Calu3 (cell line): Measurements from ENCODE around the gene ENTPD1. TPM values are rescaled to one million over a fixed set of nuclear protein-coding genes. Genes with fewer than 3 reads are reported as not detected.

Experiments
- BruUV-seq: library from RNA; stranded (reverse); fragments of 400-500 nt; replicated peaks from 2 replicates; lab custom pipeline; 2021; lab: Mats Ljungman, UMichigan
- CTCF ChIA-PET: fragments of 300-600 bp; sonication (Branson Sonifier 250); formaldehyde crosslinking; loops from one replicate; lab custom pipeline; 2022; ENCODE audit warnings: antibody characterized with exemption; lab: Charles Lee
- DNase-seq: peaks from one replicate; pipeline ENCODE4 v3.0.0; 2022
- H3K27ac Mint-ChIP-seq: one replicate; pipeline ENCODE4 v1.8.0; 2022; ENCODE audit warnings: mixed read lengths; ENCODE audit not compliant: unreplicated experiment
- H3K27me3 Mint-ChIP-seq: one replicate; pipeline ENCODE4 v1.8.0; 2022; ENCODE audit warnings: mixed read lengths; ENCODE audit not compliant: unreplicated experiment
- H3K36me3 Mint-ChIP-seq: one replicate; pipeline ENCODE4 v1.8.0; 2022; ENCODE audit warnings: mild to moderate bottlenecking, moderate library complexity, mixed read lengths; ENCODE audit not compliant: insufficient read depth, unreplicated experiment
- H3K4me1 Mint-ChIP-seq: one replicate; pipeline ENCODE4 v1.8.0; 2022; ENCODE audit warnings: mild to moderate bottlenecking, low read depth, mixed read lengths; ENCODE audit not compliant: unreplicated experiment
- H3K4me3 Mint-ChIP-seq: one replicate; pipeline ENCODE4 v1.8.0; 2022; ENCODE audit warnings: mild to moderate bottlenecking, low read depth, moderate library complexity, mixed read lengths; ENCODE audit not compliant: unreplicated experiment
- H3K9me3 Mint-ChIP-seq: one replicate; pipeline ENCODE4 v1.8.0; 2022; ENCODE audit warnings: low read depth, mixed read lengths; ENCODE audit not compliant: unreplicated experiment
- intact Hi-C: fragments of 100-400 bp; cut with micrococcal nuclease; formaldehyde crosslinking; loops from one replicate; pipeline ENCODE4 v1.10.0; 2022; ENCODE audit not compliant: unreplicated experiment
- total RNA-seq: library from RNA; stranded (reverse); gene quantifications from 2 replicates; pipeline ENCODE4 v1.2.3, GENCODE V29; 2022
- TF ChIP-seq, protein P1 (sequence below): fragments of 200-600 bp; IDR thresholded peaks from one replicate; pipeline ENCODE4 v1.8.0; 2022; ENCODE audit warnings: antibody characterized with exemption; ENCODE audit not compliant: unreplicated experiment

Gene ENTPD1
- total RNA-seq, 1 experiment from 2014 or later, result 0.92 TPM

GRCh38 chr10:95755511-95756004 is 405 bp upstream of the ENTPD1 start:
- peak; percentile 15 for DNase-seq
- Mint-ChIP-seq H3K4me1 (peaks cover 11% of the 10 kb centered on the region), H3K36me3 (no peaks in the 10 kb centered on the region), H3K27ac (peak overlapping the region; percentile 21), H3K4me3 (peak overlapping the region; percentile 68), H3K9me3 (no peaks in the 10 kb centered on the region), H3K27me3 (peaks cover 14% of the 10 kb centered on the region)
- intact Hi-C loops, result no loop called here
- CTCF ChIA-PET, result no interaction called here
- no TSS peak for BruUV-seq
- TF ChIP-seq, protein P1, sequence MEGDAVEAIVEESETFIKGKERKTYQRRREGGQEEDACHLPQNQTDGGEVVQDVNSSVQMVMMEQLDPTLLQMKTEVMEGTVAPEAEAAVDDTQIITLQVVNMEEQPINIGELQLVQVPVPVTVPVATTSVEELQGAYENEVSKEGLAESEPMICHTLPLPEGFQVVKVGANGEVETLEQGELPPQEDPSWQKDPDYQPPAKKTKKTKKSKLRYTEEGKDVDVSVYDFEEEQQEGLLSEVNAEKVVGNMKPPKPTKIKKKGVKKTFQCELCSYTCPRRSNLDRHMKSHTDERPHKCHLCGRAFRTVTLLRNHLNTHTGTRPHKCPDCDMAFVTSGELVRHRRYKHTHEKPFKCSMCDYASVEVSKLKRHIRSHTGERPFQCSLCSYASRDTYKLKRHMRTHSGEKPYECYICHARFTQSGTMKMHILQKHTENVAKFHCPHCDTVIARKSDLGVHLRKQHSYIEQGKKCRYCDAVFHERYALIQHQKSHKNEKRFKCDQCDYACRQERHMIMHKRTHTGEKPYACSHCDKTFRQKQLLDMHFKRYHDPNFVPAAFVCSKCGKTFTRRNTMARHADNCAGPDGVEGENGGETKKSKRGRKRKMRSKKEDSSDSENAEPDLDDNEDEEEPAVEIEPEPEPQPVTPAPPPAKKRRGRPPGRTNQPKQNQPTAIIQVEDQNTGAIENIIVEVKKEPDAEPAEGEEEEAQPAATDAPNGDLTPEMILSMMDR, result no peak

DNA sequence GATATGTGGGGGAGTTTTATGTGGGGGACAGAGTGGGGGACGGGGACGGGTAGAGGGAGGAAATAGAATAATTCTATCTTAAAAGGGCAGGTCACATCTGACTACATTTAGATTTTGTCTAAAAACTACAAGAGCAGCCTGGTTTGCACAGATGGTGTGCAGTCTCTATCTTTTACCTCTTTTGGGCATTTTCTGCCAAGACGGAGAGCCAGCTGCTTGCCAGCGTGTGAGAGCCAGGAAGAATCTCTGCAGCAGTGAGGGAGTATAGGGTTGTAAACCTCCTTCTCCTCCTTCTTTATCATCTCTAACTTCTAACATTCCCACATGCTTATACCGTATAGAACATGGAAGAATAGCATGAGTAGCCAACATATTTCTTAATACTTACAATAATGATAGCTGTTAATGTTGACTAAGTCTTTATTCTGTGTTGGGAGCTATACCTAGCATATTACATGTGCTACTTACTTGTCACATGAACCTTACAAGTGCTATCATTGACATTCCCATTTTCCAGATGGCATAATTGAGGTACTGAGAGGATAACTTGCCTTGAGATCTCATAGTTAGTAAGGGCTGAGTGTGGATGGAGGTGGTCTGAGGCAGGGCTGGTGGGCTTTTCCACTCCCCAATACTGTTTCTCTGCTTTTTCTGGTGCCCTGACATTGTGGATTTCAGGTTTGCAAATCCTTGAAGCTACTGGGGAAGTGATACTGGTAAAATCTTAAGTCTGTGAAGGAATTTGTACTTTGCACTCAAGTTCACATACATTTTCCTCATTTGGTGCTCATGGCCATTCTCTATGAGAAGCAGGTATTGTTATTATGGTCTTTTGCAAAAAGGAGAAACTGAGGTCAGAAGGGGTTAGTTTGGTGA is 1.1 kb downstream of the ENTPD1 start:
- intact Hi-C loops, result no loop called here
- BruUV-seq, result no TSS peak
- no peak overlapping the region for H3K4me3 Mint-ChIP-seq
- peaks cover 11% of the 10 kb centered on the region for H3K4me1 Mint-ChIP-seq
- H3K9me3 Mint-ChIP-seq, result no peaks in the 10 kb centered on the region
- TF ChIP-seq, protein P1, result no peak
- no peak for DNase-seq
- H3K36me3 Mint-ChIP-seq, result no peaks in the 10 kb centered on the region
- H3K27me3 Mint-ChIP-seq, result peaks cover 14% of the 10 kb centered on the region
- CTCF ChIA-PET, result interaction anchor here (0.7 kb wide), 2 partner anchors 276 to 478 kb away, joined by 6 to 7 read pairs; no protein-coding TSS in a partner anchor
- no peak overlapping the region for H3K27ac Mint-ChIP-seq

DNA sequence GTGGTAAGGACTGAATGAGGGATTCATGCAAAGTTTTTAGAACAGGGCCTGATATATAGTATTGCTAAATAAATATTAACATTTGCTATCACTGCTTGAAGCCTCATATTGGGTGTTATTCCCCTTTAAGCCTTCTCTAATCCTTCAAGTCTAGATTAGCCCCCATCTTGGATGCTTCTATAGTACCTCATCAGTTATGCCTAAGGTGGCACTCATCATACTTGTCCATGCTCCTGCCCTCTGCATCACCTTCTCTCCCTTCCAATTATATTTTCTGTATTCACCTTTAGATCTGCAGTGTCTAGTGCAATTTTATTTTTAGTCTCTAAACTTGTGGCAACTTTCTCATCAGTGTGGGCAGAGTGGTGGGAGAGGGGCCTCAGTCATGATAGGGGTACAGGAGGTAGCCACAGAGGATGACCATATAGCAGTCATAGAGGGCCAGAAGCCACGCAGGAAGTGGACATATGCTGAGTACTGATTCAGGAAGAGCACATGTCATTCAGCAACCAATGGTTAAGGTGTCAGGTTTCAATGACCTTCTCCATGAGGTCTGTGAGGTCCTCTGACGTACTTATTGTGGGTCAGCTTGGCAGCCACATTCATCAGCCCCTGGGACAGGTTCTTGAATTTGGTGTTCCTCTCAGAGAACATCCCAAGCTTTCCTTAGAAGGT is 2.5 kb downstream of the ENTPD1 start:
- H3K36me3 Mint-ChIP-seq, result no peaks in the 10 kb centered on the region
- no peak for DNase-seq
- no TSS peak for BruUV-seq
- H3K27ac Mint-ChIP-seq, result no peak overlapping the region
- H3K4me1 Mint-ChIP-seq, result peaks cover 11% of the 10 kb centered on the region
- no peak overlapping the region for H3K4me3 Mint-ChIP-seq
- CTCF ChIA-PET, result no interaction called here
- no peaks in the 10 kb centered on the region for H3K9me3 Mint-ChIP-seq
- TF ChIP-seq, protein P1, result no peak
- peaks cover 14% of the 10 kb centered on the region for H3K27me3 Mint-ChIP-seq
- intact Hi-C loops, result no loop called here

GRCh38 chr10:95759233-95759826 is 3.4 kb downstream of the ENTPD1 start:
- CTCF ChIA-PET, result no interaction called here
- Mint-ChIP-seq H3K4me1 (peaks cover 11% of the 10 kb centered on the region), H3K9me3 (no peaks in the 10 kb centered on the region), H3K36me3 (no peaks in the 10 kb centered on the region), H3K27me3 (peaks cover 14% of the 10 kb centered on the region), H3K27ac (no peak overlapping the region), H3K4me3 (no peak overlapping the region)
- no peak for DNase-seq
- no TSS peak for BruUV-seq
- TF ChIP-seq, protein P1, result no peak
- intact Hi-C loops, result no loop called here
